ENCODE results near the gene SDE2.

- no peak for TF ChIP-seq CTCF (IDR thresholded peaks at IDR 0.05)
- TF ChIP-seq POLR2A (IDR thresholded peaks at IDR 0.05) = no peak
Measured at GRCh38 chr1:226019572-226019971, 20.4 kb upstream of the SDE2 start.

All from thyroid gland (tissue), 4 donors.